Measurements from ENCODE around the gene ERMP1.

Gene ERMP1

GRCh38 chr9:5838884-5839571 lies 6.1 kb upstream of the ERMP1 start:
- no peak for TF ChIP-seq CTCF (IDR thresholded peaks at IDR 0.05; ENCODE audit: low read depth, low read length)
- H3K4me3 ChIP-seq (ENCODE audit: low read depth, low read length): no peak overlapping the region

GRCh38 chr9:5835808-5836207 lies 2.9 kb upstream of the ERMP1 start:
- TF ChIP-seq CTCF (IDR thresholded peaks at IDR 0.05; ENCODE audit: low read depth, low read length): no peak
- no peak overlapping the region for H3K4me3 ChIP-seq (ENCODE audit: low read depth, low read length)

- H3K4me3 ChIP-seq (ENCODE audit: low read depth, low read length): no peak overlapping the region
- no peak for TF ChIP-seq CTCF (IDR thresholded peaks at IDR 0.05; ENCODE audit: low read depth, low read length)
Measured at GRCh38 chr9:5834214-5834613, 1.3 kb upstream of the ERMP1 start.

- peak overlapping the region; percentile 76 for H3K4me3 ChIP-seq (ENCODE audit: low read depth, low read length)
- no peak for TF ChIP-seq CTCF (IDR thresholded peaks at IDR 0.05; ENCODE audit: low read depth, low read length)
Measured at GRCh38 chr9:5832071-5832537, 813 bp downstream of the ERMP1 start.

GRCh38 chr9:5825895-5826622 lies 6.9 kb downstream of the ERMP1 start:
- no peak for TF ChIP-seq CTCF (IDR thresholded peaks at IDR 0.05; ENCODE audit: low read depth, low read length)
- no peak overlapping the region for H3K4me3 ChIP-seq (ENCODE audit: low read depth, low read length)

- no peak overlapping the region for H3K4me3 ChIP-seq (ENCODE audit: low read depth, low read length)
- TF ChIP-seq CTCF (IDR thresholded peaks at IDR 0.05; ENCODE audit: low read depth, low read length): no peak
Measured at GRCh38 chr9:5825223-5825622, 7.7 kb downstream of the ERMP1 start.

GRCh38 chr9:5820425-5820824 lies 12.5 kb downstream of the ERMP1 start:
- TF ChIP-seq CTCF (IDR thresholded peaks at IDR 0.05; ENCODE audit: low read depth, low read length): no peak
- H3K4me3 ChIP-seq (ENCODE audit: low read depth, low read length): no peak overlapping the region

All from WI38 (cell line).